ENCODE measurements around the gene TMPRSS4. TPM values are rescaled to one million over a fixed set of nuclear protein-coding genes. Genes with fewer than 3 reads are reported as not detected.

TMPRSS4 gene
- total and polyA plus RNA-seq, 2 of the 13 experiments (the other 11 are each of a cell fraction or from before 2014, with no cell fraction given) = 0.32 TPM; not detected in 1

DNA sequence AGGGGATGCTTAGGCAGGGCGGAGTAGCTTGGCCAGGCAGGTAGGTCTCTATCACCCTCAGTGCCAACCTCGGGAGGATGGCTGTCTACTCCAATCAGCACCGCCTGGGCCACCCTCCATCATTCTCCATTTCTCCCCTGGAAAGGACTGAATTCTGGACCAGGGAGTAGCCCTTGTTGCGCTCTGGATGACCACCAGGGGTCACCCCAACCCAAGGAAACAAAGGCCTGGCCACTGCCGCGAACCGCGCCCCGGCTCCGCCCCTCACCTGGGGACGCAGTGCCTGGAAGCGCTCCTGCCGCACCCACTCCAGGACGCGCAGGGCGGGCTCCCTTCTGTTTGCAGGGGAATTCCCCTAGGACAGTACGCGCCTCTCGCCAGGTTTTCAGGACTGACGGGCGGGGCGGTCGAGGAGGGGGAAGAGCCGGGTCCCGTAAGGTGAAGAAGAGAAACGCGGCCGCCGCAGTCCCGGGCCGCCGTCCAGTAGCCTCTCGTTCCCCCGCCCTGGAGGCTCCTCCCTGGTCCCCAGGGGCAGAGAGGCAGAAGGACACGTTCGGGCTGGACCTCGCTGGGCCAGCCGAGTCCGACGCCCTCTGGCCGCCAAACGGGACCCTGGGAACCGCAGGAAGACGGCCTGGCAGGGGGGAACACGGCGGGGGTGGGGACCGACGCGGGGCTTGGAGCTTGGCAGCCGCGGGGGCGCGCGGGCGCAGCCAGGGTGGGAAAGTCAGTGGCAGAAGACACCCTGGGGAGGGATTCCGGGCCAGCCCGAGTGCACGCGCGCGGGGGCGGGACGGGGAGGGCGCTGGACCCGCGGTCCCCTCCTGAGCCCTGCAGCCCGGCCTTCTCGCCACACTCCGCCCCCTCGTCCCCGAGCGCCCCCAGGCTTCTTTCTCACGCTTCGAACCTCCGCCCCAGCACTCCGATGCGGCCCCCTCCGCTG, 68.7 kb downstream of the TMPRSS4 start (continued):
- TF ChIP-seq, protein P1, sequence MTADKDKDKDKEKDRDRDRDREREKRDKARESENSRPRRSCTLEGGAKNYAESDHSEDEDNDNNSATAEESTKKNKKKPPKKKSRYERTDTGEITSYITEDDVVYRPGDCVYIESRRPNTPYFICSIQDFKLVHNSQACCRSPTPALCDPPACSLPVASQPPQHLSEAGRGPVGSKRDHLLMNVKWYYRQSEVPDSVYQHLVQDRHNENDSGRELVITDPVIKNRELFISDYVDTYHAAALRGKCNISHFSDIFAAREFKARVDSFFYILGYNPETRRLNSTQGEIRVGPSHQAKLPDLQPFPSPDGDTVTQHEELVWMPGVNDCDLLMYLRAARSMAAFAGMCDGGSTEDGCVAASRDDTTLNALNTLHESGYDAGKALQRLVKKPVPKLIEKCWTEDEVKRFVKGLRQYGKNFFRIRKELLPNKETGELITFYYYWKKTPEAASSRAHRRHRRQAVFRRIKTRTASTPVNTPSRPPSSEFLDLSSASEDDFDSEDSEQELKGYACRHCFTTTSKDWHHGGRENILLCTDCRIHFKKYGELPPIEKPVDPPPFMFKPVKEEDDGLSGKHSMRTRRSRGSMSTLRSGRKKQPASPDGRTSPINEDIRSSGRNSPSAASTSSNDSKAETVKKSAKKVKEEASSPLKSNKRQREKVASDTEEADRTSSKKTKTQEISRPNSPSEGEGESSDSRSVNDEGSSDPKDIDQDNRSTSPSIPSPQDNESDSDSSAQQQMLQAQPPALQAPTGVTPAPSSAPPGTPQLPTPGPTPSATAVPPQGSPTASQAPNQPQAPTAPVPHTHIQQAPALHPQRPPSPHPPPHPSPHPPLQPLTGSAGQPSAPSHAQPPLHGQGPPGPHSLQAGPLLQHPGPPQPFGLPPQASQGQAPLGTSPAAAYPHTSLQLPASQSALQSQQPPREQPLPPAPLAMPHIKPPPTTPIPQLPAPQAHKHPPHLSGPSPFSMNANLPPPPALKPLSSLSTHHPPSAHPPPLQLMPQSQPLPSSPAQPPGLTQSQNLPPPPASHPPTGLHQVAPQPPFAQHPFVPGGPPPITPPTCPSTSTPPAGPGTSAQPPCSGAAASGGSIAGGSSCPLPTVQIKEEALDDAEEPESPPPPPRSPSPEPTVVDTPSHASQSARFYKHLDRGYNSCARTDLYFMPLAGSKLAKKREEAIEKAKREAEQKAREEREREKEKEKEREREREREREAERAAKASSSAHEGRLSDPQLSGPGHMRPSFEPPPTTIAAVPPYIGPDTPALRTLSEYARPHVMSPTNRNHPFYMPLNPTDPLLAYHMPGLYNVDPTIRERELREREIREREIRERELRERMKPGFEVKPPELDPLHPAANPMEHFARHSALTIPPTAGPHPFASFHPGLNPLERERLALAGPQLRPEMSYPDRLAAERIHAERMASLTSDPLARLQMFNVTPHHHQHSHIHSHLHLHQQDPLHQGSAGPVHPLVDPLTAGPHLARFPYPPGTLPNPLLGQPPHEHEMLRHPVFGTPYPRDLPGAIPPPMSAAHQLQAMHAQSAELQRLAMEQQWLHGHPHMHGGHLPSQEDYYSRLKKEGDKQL (CRISPR knock-in tag; IDR thresholded peaks at IDR 0.05; ENCODE audit: low read depth) = no peak
- TF ChIP-seq SP4 (CRISPR knock-in tag; IDR thresholded peaks at IDR 0.05) = peak; percentile 62
- TF ChIP-seq SETDB1 (CRISPR knock-in tag; IDR thresholded peaks at IDR 0.05; ENCODE audit: borderline replicate concordance) = no peak
- TF ChIP-seq BCL6 (CRISPR knock-in tag; IDR thresholded peaks at IDR 0.05) = peak; percentile 17; the same call in 1 of the 2 replicates
- TF ChIP-seq ZNF484 (CRISPR knock-in tag; IDR thresholded peaks at IDR 0.05; ENCODE audit: borderline replicate concordance, low read depth) = no peak
- no peak for TF ChIP-seq ZNF230 (CRISPR knock-in tag; IDR thresholded peaks at IDR 0.05)
- TF ChIP-seq, protein P2, sequence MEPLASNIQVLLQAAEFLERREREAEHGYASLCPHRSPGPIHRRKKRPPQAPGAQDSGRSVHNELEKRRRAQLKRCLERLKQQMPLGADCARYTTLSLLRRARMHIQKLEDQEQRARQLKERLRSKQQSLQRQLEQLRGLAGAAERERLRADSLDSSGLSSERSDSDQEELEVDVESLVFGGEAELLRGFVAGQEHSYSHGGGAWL (CRISPR knock-in tag; IDR thresholded peaks at IDR 0.05) = no peak
- TF ChIP-seq, protein P3, sequence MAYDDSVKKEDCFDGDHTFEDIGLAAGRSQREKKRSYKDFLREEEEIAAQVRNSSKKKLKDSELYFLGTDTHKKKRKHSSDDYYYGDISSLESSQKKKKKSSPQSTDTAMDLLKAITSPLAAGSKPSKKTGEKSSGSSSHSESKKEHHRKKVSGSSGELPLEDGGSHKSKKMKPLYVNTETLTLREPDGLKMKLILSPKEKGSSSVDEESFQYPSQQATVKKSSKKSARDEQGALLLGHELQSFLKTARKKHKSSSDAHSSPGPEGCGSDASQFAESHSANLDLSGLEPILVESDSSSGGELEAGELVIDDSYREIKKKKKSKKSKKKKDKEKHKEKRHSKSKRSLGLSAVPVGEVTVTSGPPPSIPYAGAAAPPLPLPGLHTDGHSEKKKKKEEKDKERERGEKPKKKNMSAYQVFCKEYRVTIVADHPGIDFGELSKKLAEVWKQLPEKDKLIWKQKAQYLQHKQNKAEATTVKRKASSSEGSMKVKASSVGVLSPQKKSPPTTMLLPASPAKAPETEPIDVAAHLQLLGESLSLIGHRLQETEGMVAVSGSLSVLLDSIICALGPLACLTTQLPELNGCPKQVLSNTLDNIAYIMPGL (CRISPR knock-in tag; IDR thresholded peaks at IDR 0.05; ENCODE audit: borderline replicate concordance in 1 of 2, low read depth in 1 of 2) = peak; percentile 67 to 92; a peak in 3 of 4 replicates
- TF ChIP-seq SP5 (CRISPR knock-in tag; IDR thresholded peaks at IDR 0.05; ENCODE audit: borderline replicate concordance, low read depth) = peak; percentile 89
- TF ChIP-seq, protein P4, sequence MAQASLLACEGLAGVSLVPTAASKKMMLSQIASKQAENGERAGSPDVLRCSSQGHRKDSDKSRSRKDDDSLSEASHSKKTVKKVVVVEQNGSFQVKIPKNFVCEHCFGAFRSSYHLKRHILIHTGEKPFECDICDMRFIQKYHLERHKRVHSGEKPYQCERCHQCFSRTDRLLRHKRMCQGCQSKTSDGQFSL (CRISPR knock-in tag; IDR thresholded peaks at IDR 0.05) = no peak
- no peak for TF ChIP-seq NR2F1 (CRISPR knock-in tag; IDR thresholded peaks at IDR 0.05)
- TF ChIP-seq ZNF282 (IDR thresholded peaks at IDR 0.05; ENCODE audit: partially characterized antibody) = no peak
- TF ChIP-seq ZNF44 (CRISPR knock-in tag; IDR thresholded peaks at IDR 0.05) = no peak
- peak; percentile 91 for TF ChIP-seq ZNF205 (CRISPR knock-in tag; IDR thresholded peaks at IDR 0.05)
- no peak for TF ChIP-seq THAP11 (CRISPR knock-in tag; IDR thresholded peaks at IDR 0.05)
- TF ChIP-seq, protein P5, sequence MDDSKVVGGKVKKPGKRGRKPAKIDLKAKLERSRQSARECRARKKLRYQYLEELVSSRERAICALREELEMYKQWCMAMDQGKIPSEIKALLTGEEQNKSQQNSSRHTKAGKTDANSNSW (CRISPR knock-in tag; IDR thresholded peaks at IDR 0.05; ENCODE audit: borderline replicate concordance) = no peak
- TF ChIP-seq ZNF75D (CRISPR knock-in tag; IDR thresholded peaks at IDR 0.05; ENCODE audit: borderline replicate concordance) = no peak
- TF ChIP-seq, protein P6, sequence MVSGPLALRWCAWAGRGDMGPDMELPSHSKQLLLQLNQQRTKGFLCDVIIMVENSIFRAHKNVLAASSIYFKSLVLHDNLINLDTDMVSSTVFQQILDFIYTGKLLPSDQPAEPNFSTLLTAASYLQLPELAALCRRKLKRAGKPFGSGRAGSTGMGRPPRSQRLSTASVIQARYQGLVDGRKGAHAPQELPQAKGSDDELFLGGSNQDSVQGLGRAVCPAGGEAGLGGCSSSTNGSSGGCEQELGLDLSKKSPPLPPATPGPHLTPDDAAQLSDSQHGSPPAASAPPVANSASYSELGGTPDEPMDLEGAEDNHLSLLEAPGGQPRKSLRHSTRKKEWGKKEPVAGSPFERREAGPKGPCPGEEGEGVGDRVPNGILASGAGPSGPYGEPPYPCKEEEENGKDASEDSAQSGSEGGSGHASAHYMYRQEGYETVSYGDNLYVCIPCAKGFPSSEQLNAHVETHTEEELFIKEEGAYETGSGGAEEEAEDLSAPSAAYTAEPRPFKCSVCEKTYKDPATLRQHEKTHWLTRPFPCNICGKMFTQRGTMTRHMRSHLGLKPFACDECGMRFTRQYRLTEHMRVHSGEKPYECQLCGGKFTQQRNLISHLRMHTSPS (CRISPR knock-in tag; IDR thresholded peaks at IDR 0.05; ENCODE audit: low read depth) = no peak

All from HepG2 (cell line).